HUES6 (cell line): ENCODE data around the gene GPATCH8.
"Not testable (repeated sequence)": the region's sequence is repeated elsewhere in the genome, so short reads cannot be mapped to it uniquely, and the experiment has no call there.

ENCODE experiments used
- H3K27ac ChIP-seq: 2 replicates; pipeline ENCODE4 v1.7.0; 2013; ENCODE audit warnings: low read depth, mild to moderate bottlenecking, low read length, inconsistent platforms
- H3K27me3 ChIP-seq: 2 replicates; pipeline ENCODE4 v1.6.1; 2013; ENCODE audit warnings: low read length; ENCODE audit not compliant: control insufficient read depth, insufficient read depth
- H3K36me3 ChIP-seq: 2 replicates; pipeline ENCODE4 v1.6.1; 2013; ENCODE audit warnings: low read length; ENCODE audit not compliant: control insufficient read depth, insufficient read depth
- H3K4me1 ChIP-seq: 2 replicates; pipeline ENCODE4 v1.6.1; 2013; ENCODE audit warnings: low read length; ENCODE audit not compliant: control insufficient read depth, insufficient read depth
- H3K4me3 ChIP-seq: 2 replicates; pipeline ENCODE4 v1.5.1; 2013; ENCODE audit warnings: low read depth, low read length
- H3K9ac ChIP-seq: one replicate; pipeline ENCODE4 v1.6.1; 2013; ENCODE audit warnings: mild to moderate bottlenecking, low read length
- H3K9me3 ChIP-seq: 2 replicates; pipeline ENCODE4 v1.6.1; 2013; ENCODE audit warnings: low read depth, low read length; ENCODE audit not compliant: control insufficient read depth, insufficient read depth

Gene GPATCH8

DNA sequence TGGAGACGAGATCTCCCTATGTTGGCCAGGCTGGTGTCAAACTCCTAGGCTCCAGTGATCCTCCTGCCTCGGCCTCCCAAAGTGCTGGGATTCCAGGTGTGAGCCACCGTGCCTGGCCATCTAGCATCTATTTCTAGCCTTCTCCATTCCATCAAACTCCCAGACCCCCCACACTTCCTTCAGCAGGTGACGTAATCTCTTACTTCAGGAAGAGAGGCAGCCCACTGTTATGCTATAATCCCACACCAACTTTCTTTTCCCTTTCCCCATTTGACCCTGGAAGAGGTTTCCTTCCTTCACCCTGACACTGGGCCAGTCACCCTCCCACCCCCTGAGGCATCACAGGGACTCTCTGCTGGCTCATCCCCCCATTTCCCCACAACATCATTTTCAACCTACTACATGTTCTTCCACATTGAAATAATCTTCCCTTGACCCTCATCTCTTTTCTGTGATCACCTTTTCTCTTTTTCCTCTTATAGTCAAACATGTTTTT, 121.3 kb downstream of the GPATCH8 start:
- H3K27ac ChIP-seq: no peak overlapping the region
- no peak overlapping the region for H3K9ac ChIP-seq
- peaks cover 36% of the 10 kb centered on the region for H3K27me3 ChIP-seq
- no peaks in the 10 kb centered on the region for H3K9me3 ChIP-seq
- peaks cover 10% of the 10 kb centered on the region for H3K4me1 ChIP-seq
- no peaks in the 10 kb centered on the region for H3K36me3 ChIP-seq
- H3K4me3 ChIP-seq: no peak overlapping the region

DNA sequence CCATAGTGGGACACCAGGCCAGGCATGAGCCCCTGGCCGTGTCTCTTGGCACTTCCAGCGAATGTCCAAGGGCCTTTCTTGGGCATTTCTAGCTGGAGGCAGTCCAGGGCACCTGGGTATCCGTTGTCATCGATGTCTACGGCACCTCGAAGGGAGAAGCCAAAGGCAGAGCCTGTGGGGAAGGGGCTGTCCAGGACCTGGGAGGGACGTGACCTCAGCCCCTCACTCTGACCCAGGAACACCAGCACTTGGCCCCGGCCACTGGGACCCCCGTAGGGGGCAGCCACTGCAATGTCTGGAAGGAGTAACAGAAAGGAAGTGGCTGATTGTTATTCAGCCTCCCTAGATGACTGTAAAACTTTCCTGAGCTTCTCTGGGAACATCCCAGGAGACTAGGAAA, 122.4 kb downstream of the GPATCH8 start:
- Histone ChIP-seq H3K4me3 (no peak overlapping the region), H3K36me3 (no peaks in the 10 kb centered on the region), H3K9ac (no peak overlapping the region), H3K9me3 (no peaks in the 10 kb centered on the region), H3K4me1 (peaks cover 13% of the 10 kb centered on the region), H3K27me3 (peaks cover 29% of the 10 kb centered on the region), H3K27ac (no peak overlapping the region)

DNA sequence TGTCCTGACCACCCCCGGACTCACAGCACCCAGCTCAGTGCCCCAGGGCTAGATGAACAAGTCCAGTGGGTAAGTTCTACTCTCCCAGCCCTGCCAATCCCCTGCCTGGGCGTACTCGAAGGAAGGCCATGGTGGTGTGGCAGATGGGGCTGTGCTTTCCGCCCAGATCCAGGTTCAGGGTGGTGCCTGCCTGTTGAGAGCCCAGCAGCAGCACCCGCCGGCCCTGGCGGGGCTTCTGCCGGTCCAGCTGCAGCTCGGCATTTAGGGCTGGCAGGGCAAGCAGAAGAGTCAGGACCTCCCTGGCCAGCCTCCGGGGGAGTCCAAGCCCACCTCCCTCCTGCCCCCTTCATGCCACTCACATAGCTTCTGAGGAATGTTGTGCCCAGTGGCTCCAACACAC, 123.3 kb downstream of the GPATCH8 start:
- Histone ChIP-seq H3K9me3 (no peaks in the 10 kb centered on the region), H3K4me3 (no peak overlapping the region), H3K27ac (no peak overlapping the region), H3K36me3 (no peaks in the 10 kb centered on the region), H3K9ac (no peak overlapping the region), H3K27me3 (peaks cover 23% of the 10 kb centered on the region), H3K4me1 (peaks cover 18% of the 10 kb centered on the region)

DNA sequence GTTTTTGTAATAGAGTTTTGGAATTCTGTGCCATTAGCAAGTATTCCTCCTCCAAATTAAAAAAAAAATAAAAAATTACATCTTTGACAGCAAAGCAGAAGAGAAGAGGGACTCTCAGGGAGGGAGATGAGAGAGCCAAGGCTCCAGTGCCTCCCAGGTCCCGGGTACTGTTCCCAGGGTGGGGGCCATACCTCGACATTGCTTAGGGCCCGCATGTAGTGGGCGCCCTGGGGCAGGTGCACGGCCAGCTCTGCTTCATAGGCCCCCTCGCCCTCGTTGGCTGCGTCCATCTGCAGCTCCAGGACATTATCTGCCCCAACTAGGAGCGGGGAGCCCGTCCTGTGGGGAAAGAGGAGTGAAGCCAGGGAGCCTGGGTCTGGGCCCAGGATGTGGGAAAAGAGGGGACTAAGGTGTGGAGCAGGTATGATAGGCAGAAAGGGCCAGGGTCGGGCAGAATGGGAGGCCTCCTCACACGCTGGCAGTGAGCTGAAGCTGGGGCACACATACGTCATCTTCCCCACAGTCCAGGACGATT, 125.0 kb downstream of the GPATCH8 start:
- H3K27ac ChIP-seq: no peak overlapping the region
- H3K27me3 ChIP-seq: peaks cover 6% of the 10 kb centered on the region
- no peaks in the 10 kb centered on the region for H3K36me3 ChIP-seq
- no peak overlapping the region for H3K4me3 ChIP-seq
- no peaks in the 10 kb centered on the region for H3K9me3 ChIP-seq
- H3K4me1 ChIP-seq: peaks cover 17% of the 10 kb centered on the region
- H3K9ac ChIP-seq: no peak overlapping the region

DNA sequence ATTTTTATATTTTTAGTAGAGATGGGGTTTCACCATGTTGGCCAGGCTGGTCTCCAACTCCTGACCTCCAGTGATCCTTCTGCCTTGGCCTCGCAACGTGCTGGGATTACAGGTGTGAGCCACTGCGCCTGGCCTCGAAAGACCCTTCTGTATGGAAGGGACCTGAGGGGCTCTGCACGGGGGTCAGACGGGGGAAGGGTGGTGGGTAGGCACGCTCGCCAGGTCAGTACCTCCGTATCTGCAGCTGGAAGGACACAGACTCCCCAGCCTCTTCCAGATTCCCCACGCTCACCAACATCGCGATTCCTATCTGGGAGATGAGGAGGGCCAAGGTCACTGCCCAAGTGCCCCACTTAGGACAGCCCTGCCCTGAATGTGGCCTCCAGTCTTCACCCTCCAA, 126.4 kb downstream of the GPATCH8 start:
- Histone ChIP-seq H3K9ac (no peak overlapping the region), H3K27ac (no peak overlapping the region), H3K36me3 (no peaks in the 10 kb centered on the region), H3K9me3 (no peaks in the 10 kb centered on the region), H3K27me3 (no peaks in the 10 kb centered on the region), H3K4me1 (peaks cover 17% of the 10 kb centered on the region), H3K4me3 (no peak overlapping the region)

DNA sequence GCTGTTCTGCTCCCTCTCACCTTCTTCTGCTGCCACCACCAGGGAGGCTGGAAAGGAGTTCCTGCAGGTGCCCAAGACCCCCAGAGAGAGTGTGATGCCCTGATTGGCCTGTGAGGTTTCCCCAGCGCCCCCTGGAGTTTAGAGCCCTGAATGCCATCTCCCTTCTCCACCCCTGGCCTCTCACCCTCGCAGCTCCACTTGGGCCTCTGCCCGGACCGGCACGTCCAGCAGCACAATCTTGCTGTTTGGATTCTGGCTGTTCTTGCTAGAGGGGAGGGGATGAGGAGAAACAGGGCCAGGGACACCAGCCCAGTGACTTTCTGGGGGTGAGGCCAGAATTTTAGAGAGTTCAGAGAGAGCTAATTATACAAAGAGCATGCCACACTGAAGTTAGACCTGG, 127.1 kb downstream of the GPATCH8 start:
- Histone ChIP-seq H3K27me3 (no peaks in the 10 kb centered on the region), H3K4me1 (peaks cover 17% of the 10 kb centered on the region), H3K4me3 (no peak overlapping the region), H3K9ac (no peak overlapping the region), H3K27ac (no peak overlapping the region), H3K36me3 (no peaks in the 10 kb centered on the region), H3K9me3 (no peaks in the 10 kb centered on the region)

DNA sequence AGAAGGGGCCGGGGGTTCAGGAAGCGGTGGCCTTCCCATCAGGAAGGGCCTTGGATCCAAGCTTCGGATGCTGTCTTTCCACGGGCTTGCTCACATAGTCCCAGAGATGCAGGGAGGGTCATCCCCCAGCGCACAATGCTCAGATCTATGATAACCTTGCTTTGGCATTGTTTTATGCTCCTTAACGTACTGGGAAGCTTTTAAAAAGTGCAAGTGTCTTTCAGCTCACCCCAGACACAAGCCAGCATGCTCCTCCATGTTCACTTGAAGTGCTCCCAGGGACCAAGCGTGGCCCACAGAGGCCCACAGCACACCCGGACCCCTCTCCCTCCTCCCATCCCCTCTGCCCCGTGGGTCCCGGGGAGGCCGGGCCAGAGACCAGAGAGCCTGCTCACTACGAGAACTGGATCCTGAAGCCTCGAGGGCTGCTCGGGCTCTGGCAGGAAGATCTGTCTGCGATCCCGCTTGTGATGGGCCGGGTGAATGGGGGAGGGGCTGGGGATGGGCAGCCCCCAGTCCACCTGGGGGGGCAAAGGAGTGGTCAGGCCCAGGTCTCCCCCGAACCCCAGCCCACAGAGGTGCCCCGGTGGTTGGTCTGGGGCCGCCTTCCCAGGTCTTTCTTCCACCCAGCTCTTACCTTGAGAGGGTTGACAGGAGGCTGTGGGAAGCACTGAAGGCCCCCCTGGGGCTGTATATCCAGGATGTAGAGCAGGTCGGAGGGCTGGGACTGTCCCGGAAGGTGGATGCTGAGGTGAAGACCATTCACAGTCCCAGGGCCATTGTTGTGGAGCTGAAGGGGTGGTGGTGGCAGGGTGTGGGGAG, 127.8 kb downstream of the GPATCH8 start:
- Histone ChIP-seq H3K27me3 (no peaks in the 10 kb centered on the region), H3K9ac (no peak overlapping the region), H3K36me3 (no peaks in the 10 kb centered on the region), H3K27ac (no peak overlapping the region), H3K4me1 (peaks cover 17% of the 10 kb centered on the region), H3K4me3 (0 out of 2 replicates have a peak overlapping the region, but pooled peaks have one; percentile 4), H3K9me3 (no peaks in the 10 kb centered on the region)

DNA sequence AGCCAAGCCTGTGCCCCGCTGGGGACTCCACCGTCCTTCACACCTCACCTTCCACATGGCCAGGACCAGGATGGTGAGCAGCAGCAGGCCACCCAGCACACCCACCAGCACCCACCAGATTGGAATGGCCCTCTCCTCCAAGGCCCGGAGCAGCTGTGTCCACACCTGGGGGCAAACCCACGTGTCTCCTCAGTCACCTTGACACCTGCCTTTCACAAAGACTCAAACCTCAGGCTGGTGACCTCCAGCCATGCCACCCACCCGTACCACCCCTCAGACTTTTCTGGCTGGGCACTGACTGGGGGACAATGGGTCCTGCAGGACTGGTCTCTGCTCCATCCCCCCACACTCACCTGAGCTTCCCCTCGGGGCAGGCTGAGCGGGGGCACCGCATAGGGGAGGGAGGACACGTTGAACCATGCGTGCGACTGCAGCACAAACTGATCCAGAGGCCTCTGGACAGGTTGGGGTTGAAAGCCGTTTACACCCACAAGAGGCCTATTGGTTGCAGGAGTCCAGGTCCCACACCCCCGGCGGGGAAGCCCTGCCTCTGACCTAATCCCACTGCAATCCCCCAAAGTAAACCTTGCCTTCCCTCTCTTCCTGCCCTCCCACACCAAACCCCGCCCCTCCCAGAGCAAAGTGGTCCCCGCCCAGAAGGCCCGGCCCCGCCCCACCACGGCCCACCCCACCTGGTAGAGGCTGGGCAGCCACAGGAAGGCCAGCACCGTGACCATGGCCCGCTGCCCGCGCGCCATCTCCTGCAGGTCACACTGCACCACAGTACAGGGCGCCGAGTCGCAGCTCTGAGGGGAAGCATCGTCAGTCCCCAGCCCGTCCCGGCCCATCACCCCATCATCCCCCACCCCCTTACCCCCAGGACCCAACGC, 128.7 kb downstream of the GPATCH8 start:
- Histone ChIP-seq H3K9me3 (no peaks in the 10 kb centered on the region), H3K4me3 (peak overlapping the region; percentile 35), H3K27me3 (no peaks in the 10 kb centered on the region), H3K36me3 (no peaks in the 10 kb centered on the region), H3K4me1 (peaks cover 17% of the 10 kb centered on the region), H3K27ac (no peak overlapping the region), H3K9ac (no peak overlapping the region)

DNA sequence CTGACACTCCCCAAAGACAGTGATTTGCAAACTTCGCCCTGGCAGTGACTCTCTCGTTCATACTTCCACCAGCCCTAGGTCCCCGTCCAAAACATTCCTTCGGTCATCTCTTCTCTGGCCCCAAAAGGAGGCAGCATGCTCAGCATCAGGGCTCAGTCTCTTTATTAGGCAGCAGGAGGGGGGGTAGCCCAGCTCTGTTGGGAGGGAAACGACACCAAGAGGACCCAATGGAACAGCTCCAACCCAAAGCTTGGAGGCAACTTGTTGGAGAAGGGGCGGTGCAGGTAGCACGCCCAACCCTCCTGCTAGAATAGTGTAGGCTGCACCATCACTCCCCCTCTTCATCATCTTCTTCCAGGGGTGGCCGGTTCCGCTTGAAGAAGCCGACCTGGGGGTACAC, 131.2 kb downstream of the GPATCH8 start:
- peaks cover 17% of the 10 kb centered on the region for H3K4me1 ChIP-seq
- no peaks in the 10 kb centered on the region for H3K27me3 ChIP-seq
- no peak overlapping the region for H3K27ac ChIP-seq
- no peaks in the 10 kb centered on the region for H3K36me3 ChIP-seq
- H3K9me3 ChIP-seq: no peaks in the 10 kb centered on the region
- no peak overlapping the region for H3K4me3 ChIP-seq
- no peak overlapping the region for H3K9ac ChIP-seq

DNA sequence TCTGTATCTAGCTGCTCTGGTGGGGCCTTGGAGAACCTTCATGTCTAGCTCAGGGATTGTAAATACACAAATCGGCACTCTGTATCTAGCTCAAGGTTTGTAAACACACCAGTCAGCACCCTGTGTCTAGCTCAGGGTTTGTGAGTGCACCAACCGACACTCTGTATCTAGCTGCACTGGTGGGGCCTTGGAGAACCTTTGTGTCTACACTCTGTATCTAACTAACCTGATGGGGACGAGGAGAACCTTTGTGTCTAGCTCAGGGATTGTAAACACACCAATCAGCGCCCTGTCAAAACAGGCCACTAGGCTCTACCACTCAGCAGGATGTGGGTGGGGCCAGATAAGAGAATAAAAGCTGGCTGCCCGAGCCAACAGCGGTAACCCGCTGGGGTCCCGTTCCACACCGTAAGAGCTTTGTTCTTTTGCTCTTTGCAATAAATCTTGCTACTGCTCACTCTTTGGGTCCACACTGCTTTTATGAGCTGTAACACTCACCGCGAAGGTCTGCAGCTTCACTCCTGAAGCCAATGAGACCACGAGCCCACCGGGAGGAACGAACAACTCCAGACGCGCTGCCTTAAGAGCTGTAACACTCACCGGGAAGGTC, 133.7 kb downstream of the GPATCH8 start:
- not testable (repeated sequence) for H3K9me3 ChIP-seq, H3K9ac ChIP-seq, H3K4me3 ChIP-seq, H3K4me1 ChIP-seq, H3K27ac ChIP-seq, H3K36me3 ChIP-seq
- H3K27me3 ChIP-seq: peaks cover 19% of the 10 kb centered on the region
